HFFc6 (cell line): ENCODE data around the gene CRADD. TPM values are rescaled to one million over a fixed set of nuclear protein-coding genes. Genes with fewer than 3 reads are reported as not detected.

Experiments used
- DNase-seq: peaks from one replicate; pipeline ENCODE4 v3.0.0-alpha.2; 2018
- H3K27ac Mint-ChIP-seq: 2 replicates; pipeline ENCODE4 v1.8.0; 2020; ENCODE audit warnings: mild to moderate bottlenecking, mixed read lengths
- H3K27me3 Mint-ChIP-seq: 2 replicates; pipeline ENCODE4 v1.8.0; 2021; ENCODE audit warnings: mild to moderate bottlenecking, moderate library complexity, mixed read lengths; ENCODE audit not compliant: insufficient read depth
- H3K36me3 Mint-ChIP-seq: 2 replicates; pipeline ENCODE4 v1.8.0; 2021; ENCODE audit warnings: low read depth, mixed read lengths
- H3K4me1 Mint-ChIP-seq: 2 replicates; pipeline ENCODE4 v1.8.0; 2020; ENCODE audit warnings: low read depth, mixed read lengths
- H3K4me3 Mint-ChIP-seq: 2 replicates; pipeline ENCODE4 v1.8.0; 2020; ENCODE audit warnings: mild to moderate bottlenecking, moderate library complexity, mixed read lengths
- H3K9me3 Mint-ChIP-seq: 2 replicates; pipeline ENCODE4 v1.8.0; 2020; ENCODE audit warnings: mild to moderate bottlenecking, mixed read lengths
- CTCF ChIP-seq: fragments of 200-600 bp; sonication (generic); IDR thresholded peaks from 2 replicates; pipeline ENCODE4 v1.5.0; 2021; ENCODE audit warnings: antibody characterized with exemption, mild to moderate bottlenecking
- long read RNA-seq: library from polyadenylated mRNA; unstranded; transcript quantifications from one replicate; pipeline ENCODE4 v2.0.0, GENCODE V29; 2019
- total RNA-seq, 6 experiments: library from RNA; stranded (reverse); fragmentation: NEBNext Ultra II Directional; extraction: Animal tissue kit (Norgen Biotek cat#: 25700); gene quantifications; 2 replicates in 1 of 6; 3 replicates in 5 of 6; pipeline ENCODE4 v1.2.3, GENCODE V29; 2021

CRADD gene
- 10 to 100 TPM; 15.3 to 20.1 (median 17.9) TPM for total RNA-seq
- long read RNA-seq, transcript CRADD-201 (3 exons, 1,169 nt): major isoform, 13 of 17 reads
- long read RNA-seq, partial matches to known transcripts: 0 of 17 reads
- long read RNA-seq, other reads (novel, unspliced or antisense): 4 of 17 reads

GRCh38 chr12:93677195-93678064 lies at the start of gene CRADD:
Gene CRADD (plus strand): TSS chr12:93677375.
- Mint-ChIP-seq H3K27ac (peak within 1 kb of the TSS; percentile 100), H3K4me1 (peaks cover 37% of the 10 kb centered on the region), H3K36me3 (peaks cover 13% of the 10 kb centered on the region), H3K27me3 (peaks cover 2% of the 10 kb centered on the region; the same call in 1 of the 2 replicates), H3K4me3 (peak within 1 kb of the TSS; percentile 97), H3K9me3 (no peaks in the 10 kb centered on the region)
- TF ChIP-seq CTCF: no peak
- DNase-seq: peak; percentile 98

GRCh38 chr12:93632383-93632782 lies 44.8 kb upstream of the CRADD start:
- Mint-ChIP-seq H3K9me3 (peaks cover 46% of the 10 kb centered on the region), H3K4me3 (no peak overlapping the region), H3K36me3 (peaks cover 43% of the 10 kb centered on the region), H3K27me3 (no peaks in the 10 kb centered on the region), H3K4me1 (peaks cover 17% of the 10 kb centered on the region), H3K27ac (no peak overlapping the region)
- DNase-seq: no peak
- no peak for TF ChIP-seq CTCF

DNA sequence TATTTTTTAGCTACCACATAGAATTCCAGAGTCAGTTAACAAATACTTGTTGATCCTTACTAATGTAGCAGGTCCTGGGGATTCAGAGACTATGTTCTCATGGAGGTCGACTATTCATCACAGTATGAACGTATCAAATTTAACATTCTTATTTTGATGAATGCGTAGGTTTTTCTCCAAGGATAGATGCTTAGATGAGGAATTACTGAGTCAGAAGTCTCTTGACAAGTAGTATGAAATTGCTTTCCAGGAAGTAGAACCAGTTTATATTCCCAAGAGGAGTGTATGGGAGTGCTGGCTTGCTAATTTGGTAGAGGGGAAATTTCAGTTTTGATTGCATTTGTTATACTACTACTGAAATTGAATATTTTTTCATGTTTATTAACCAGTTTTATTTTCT lies 42.8 kb upstream of the CRADD start:
- H3K4me3 Mint-ChIP-seq: no peak overlapping the region

GRCh38 chr12:93636708-93637107 lies 40.5 kb upstream of the CRADD start:
- peaks cover 15% of the 10 kb centered on the region for H3K9me3 Mint-ChIP-seq
- H3K4me1 Mint-ChIP-seq: peaks cover 36% of the 10 kb centered on the region
- H3K27ac Mint-ChIP-seq: no peak overlapping the region
- H3K4me3 Mint-ChIP-seq: no peak overlapping the region
- H3K27me3 Mint-ChIP-seq: no peaks in the 10 kb centered on the region
- no peak for TF ChIP-seq CTCF
- DNase-seq: no peak
- H3K36me3 Mint-ChIP-seq: peaks cover 16% of the 10 kb centered on the region

More for the DNA sequence above, 42.8 kb upstream of the CRADD start:
- Mint-ChIP-seq H3K9me3 (peaks cover 30% of the 10 kb centered on the region), H3K36me3 (peaks cover 30% of the 10 kb centered on the region), H3K27ac (peak overlapping the region; percentile 27; the same call in 1 of the 2 replicates), H3K4me1 (peaks cover 36% of the 10 kb centered on the region), H3K27me3 (no peaks in the 10 kb centered on the region)
- TF ChIP-seq CTCF: no peak
- DNase-seq: no peak

- no peak for TF ChIP-seq CTCF
- peak; percentile 40 for DNase-seq
- Mint-ChIP-seq H3K27ac (peak overlapping the region; percentile 26; the same call in 1 of the 2 replicates), H3K9me3 (peaks cover 2% of the 10 kb centered on the region), H3K27me3 (no peaks in the 10 kb centered on the region), H3K36me3 (peaks cover 10% of the 10 kb centered on the region), H3K4me3 (peak overlapping the region; percentile 16), H3K4me1 (peaks cover 49% of the 10 kb centered on the region)
Measured at GRCh38 chr12:93638095-93638494, 39.1 kb upstream of the CRADD start.
